Tibial nerve (tissue), 4 donors: ENCODE measurements around the gene SFXN1. TPM values are rescaled to one million over a fixed set of nuclear protein-coding genes. Genes with fewer than 3 reads are reported as not detected.

Source experiments
- DNase-seq, 2 donors: peaks; one replicate each; pipeline ENCODE4 v3.0.0-alpha.2; 2019; ENCODE audit warnings: low spot score in 2 of 2
- H3K27ac ChIP-seq, 4 donors: fragments of 200-600 bp; sonication (generic) in 3 of 4; one replicate each; pipeline ENCODE4 v1.5.1; 2017 to 2019; ENCODE audit warnings: mild to moderate bottlenecking in 1 of 4
- H3K27me3 ChIP-seq, 2 donors: fragments of 200-600 bp; sonication (generic) in 1 of 2; one replicate each; pipeline versions ENCODE4 v1.5.1 to v1.6.0; 2017 to 2019
- H3K36me3 ChIP-seq, 3 donors: fragments of 200-600 bp; sonication (generic); one replicate each; pipeline ENCODE4 v1.5.1; 2018 to 2019
- H3K4me1 ChIP-seq, 4 donors: fragments of 200-600 bp; sonication (generic) in 3 of 4; one replicate each; pipeline ENCODE4 v1.5.1; 2017 to 2019
- H3K4me3 ChIP-seq, 4 donors: fragments of 200-600 bp; sonication (generic) in 3 of 4; one replicate each; pipeline ENCODE4 v1.5.1; 2017 to 2019; ENCODE audit warnings: mild to moderate bottlenecking in 1 of 4, moderate library complexity in 1 of 4
- H3K9me3 ChIP-seq, 4 donors: fragments of 200-600 bp; sonication (generic) in 3 of 4; one replicate each; pipeline ENCODE4 v1.5.1; 2017 to 2019
- EP300 ChIP-seq, 2 donors: sonication (generic); formaldehyde crosslinking; IDR thresholded peaks; one replicate each; pipeline ENCODE4 v1.6.1; 2017; ENCODE audit warnings: antibody characterized with exemption in 2 of 2, mild to moderate bottlenecking in 1 of 2
- POLR2A ChIP-seq, 2 donors: fragments of 450-650 bp; IDR thresholded peaks; one replicate each; pipeline ENCODE4 v1.6.1; 2017; ENCODE audit warnings: antibody characterized with exemption in 2 of 2, mild to moderate bottlenecking in 2 of 2, moderate library complexity in 2 of 2
- WGBS, 2 donors: methylation state at CpG; one replicate each; pipeline ENCODE4 v1.1.5; 2018; 5-methylcytosine and 5-hydroxymethylcytosine counted together
- total RNA-seq, 4 donors: library from RNA; depleted of rRNA; stranded (reverse); fragments of >200 nt; gene quantifications; one replicate each; pipeline ENCODE4 v1.1.0, GENCODE V29; 2016
- TF ChIP-seq, protein P1 (sequence below), 5 experiments: fragments of 200-600 bp in 3 of 5; fragments of 450-650 bp in 2 of 5; sonication (generic) in 3 of 5; IDR thresholded peaks; one replicate each; pipeline ENCODE4 v1.5.1; 2016 to 2019; ENCODE audit warnings: antibody characterized with exemption in 5 of 5, mild to moderate bottlenecking in 3 of 5, moderate library complexity in 2 of 5

SFXN1 gene
- total RNA-seq, 4 donors from 2014 or later, result 14.4 to 26.9 (median 19.0) TPM

DNA sequence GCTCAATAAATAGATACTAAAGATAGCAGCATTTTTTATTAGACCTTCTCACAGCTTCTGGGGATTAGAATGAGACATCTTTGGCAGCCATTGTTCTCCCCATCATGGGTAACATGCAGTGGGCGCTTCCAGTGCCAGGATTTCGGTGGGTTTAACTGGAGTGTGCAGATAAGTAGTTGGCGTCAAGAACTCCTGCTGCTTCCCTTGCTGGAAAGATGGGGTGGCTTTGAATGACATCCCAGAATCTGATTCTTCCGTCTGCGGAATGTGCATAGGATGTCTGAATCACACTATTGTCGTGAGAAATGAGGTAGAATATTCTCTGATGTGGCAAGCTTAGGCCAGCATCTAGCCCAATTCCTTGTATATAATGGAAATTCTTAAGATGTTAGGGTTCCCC, 7.3 kb downstream of the SFXN1 start:
- no peak overlapping the region for H3K27ac ChIP-seq
- H3K4me1 ChIP-seq, result no peaks in the 10 kb centered on the region
- no peak for TF ChIP-seq POLR2A (IDR thresholded peaks at IDR 0.05)
- TF ChIP-seq EP300 (IDR thresholded peaks at IDR 0.05), result no peak
- TF ChIP-seq, protein P1, sequence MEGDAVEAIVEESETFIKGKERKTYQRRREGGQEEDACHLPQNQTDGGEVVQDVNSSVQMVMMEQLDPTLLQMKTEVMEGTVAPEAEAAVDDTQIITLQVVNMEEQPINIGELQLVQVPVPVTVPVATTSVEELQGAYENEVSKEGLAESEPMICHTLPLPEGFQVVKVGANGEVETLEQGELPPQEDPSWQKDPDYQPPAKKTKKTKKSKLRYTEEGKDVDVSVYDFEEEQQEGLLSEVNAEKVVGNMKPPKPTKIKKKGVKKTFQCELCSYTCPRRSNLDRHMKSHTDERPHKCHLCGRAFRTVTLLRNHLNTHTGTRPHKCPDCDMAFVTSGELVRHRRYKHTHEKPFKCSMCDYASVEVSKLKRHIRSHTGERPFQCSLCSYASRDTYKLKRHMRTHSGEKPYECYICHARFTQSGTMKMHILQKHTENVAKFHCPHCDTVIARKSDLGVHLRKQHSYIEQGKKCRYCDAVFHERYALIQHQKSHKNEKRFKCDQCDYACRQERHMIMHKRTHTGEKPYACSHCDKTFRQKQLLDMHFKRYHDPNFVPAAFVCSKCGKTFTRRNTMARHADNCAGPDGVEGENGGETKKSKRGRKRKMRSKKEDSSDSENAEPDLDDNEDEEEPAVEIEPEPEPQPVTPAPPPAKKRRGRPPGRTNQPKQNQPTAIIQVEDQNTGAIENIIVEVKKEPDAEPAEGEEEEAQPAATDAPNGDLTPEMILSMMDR (IDR thresholded peaks at IDR 0.05), result no peak
- DNase-seq, result no peak
- H3K4me3 ChIP-seq, result no peak overlapping the region
- whole genome bisulfite sequencing, 2 donors, result 91 to 92% methylated on average over 6 of the region's 6 CpGs
- H3K36me3 ChIP-seq, result peaks cover 0 to 60% (median 0%) of the 10 kb centered on the region in 3 donors
- H3K27me3 ChIP-seq, result no peaks in the 10 kb centered on the region
- no peaks in the 10 kb centered on the region for H3K9me3 ChIP-seq

DNA sequence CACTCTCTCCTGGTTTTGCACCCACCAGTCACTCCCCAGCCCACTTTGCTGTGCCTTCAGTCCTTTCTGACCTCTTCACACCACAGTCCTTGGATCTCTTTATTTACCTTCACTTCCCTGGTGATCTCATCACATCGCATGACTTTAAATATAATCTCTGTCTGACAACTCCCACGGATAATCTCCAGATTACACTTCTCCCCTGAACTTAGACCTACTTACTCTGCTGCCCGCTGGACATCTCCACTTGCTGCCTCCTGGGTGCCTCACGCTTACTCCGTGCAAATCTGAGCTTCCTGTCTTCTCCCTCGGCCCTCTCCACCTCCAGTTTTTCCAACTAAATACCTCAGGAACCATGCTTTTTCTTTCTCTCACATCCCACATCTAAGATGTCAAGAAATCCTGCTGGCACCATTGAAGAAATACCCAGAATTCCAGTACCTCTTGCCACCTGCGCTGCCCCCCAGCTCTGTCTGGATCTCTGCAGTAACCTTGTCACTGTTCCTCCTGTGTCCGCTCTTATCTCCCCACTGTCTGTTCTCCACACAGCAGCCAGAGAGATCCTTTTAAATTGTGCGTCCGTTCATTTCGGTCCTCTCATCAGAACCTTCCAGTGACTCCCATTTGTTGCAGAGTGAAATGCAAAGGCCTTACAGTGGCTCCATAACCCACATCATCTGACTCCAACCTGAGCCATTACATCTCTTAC, 9.3 kb downstream of the SFXN1 start:
- H3K4me1 ChIP-seq, result no peaks in the 10 kb centered on the region
- WGBS, 2 donors, result 89 to 91% methylated on average over 11 of the region's 11 CpGs
- TF ChIP-seq, protein P1 (IDR thresholded peaks at IDR 0.05), result no peak
- TF ChIP-seq EP300 (IDR thresholded peaks at IDR 0.05) (no peak), POLR2A (IDR thresholded peaks at IDR 0.05) (no peak)
- H3K27ac ChIP-seq, result no peak overlapping the region
- H3K36me3 ChIP-seq, result peaks cover 0 to 69% (median 6%) of the 10 kb centered on the region in 3 donors
- H3K4me3 ChIP-seq, result no peak overlapping the region
- H3K9me3 ChIP-seq, result no peaks in the 10 kb centered on the region
- DNase-seq, result no peak
- no peaks in the 10 kb centered on the region for H3K27me3 ChIP-seq

DNA sequence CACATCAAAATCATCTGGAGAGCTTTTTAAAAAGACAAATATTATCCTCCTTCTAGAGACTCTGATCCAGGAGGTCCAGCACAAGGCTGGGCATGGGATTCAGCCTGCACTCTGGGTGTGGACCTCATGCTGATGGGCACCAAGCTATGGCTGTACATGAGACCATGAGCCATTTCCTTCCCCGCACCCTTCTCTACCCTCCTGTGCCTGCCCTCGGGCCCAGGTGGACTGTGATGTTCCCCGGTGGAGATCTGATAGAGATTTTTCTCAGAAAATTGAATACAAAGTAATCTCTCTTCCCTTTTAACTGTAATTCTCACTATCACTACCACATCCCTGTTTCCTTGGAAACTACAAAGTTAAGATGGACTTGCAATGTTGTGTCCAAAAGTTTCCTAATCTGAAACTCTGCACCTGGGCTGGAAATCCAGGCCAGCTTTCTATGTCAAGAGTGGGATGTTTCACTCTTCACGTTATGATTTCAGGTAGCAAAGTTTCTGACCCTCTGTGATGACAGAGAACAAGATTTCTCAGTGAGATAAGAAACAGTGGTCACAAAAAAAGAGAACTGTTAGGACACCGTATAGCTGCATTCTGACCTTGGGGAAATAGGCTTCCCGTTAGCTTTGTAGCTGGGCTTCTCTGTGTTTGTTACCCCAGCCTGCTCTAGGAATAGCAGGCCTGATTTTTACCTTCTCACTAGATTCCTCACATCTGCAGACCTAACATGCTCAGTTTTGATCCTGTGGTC, 11.5 kb downstream of the SFXN1 start:
- no peak for DNase-seq
- Histone ChIP-seq H3K4me3 (no peak overlapping the region), H3K36me3 (peaks cover 0 to 74% (median 12%) of the 10 kb centered on the region in 3 donors), H3K27ac (no peak overlapping the region), H3K27me3 (no peaks in the 10 kb centered on the region), H3K4me1 (no peaks in the 10 kb centered on the region), H3K9me3 (no peaks in the 10 kb centered on the region)
- no peak for TF ChIP-seq EP300 (IDR thresholded peaks at IDR 0.05)
- no peak for TF ChIP-seq POLR2A (IDR thresholded peaks at IDR 0.05)
- TF ChIP-seq, protein P1 (IDR thresholded peaks at IDR 0.05), result no peak
- 84 to 88% methylated on average over 6 of the region's 6 CpGs for WGBS, 2 donors

DNA sequence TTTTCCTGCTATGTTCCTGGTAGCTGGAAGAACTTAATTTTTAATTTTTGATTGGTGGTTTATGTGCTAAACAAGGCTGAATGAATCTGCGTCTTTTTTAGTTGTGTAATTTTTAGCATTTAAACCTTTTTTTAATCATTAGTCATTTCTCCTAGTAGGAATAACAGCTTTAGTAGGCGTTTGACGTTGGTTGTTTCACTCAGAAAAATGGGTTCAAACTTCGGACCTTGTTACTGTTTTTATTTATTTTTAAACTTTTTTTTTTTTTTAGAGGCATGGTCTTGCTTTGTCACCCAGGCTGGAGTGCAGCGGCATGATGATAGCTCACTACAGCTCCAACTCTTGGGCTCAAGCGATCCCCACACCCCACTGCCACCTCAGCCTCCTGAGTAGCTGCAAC, 12.9 kb downstream of the SFXN1 start:
- H3K36me3 ChIP-seq, result peaks cover 0 to 73% (median 12%) of the 10 kb centered on the region in 3 donors
- no peak overlapping the region for H3K27ac ChIP-seq
- no peaks in the 10 kb centered on the region for H3K4me1 ChIP-seq
- H3K27me3 ChIP-seq, result no peaks in the 10 kb centered on the region
- no peak for TF ChIP-seq POLR2A (IDR thresholded peaks at IDR 0.05)
- H3K9me3 ChIP-seq, result no peaks in the 10 kb centered on the region
- DNase-seq, result no peak
- WGBS, 2 donors, result 82 to 96% methylated on average over 6 of the region's 6 CpGs
- H3K4me3 ChIP-seq, result no peak overlapping the region

DNA sequence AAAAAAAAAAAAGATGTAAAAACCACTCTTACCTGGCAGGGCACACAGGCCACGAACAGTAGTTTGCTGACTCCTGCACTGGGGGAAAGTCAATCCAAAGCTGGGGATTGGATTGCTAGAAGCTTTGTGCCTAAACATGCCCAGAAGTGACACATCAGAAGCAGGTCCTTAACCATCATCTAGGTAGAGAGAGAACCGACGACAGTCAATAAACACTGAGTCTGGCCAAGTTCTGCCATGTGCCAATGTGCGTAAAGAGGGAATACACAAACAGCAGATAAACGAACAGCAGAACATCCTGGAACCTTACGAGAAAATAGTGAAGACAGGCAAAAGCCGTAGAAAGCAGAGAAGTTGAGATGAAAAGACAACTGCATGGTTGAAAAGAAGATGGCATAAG, 14.9 kb downstream of the SFXN1 start:
- 89% methylated on average over 7 of the region's 7 CpGs for WGBS, 2 donors
- DNase-seq, result no peak
- Histone ChIP-seq H3K27ac (no peak overlapping the region), H3K4me3 (no peak overlapping the region), H3K27me3 (no peaks in the 10 kb centered on the region), H3K4me1 (no peaks in the 10 kb centered on the region), H3K9me3 (no peaks in the 10 kb centered on the region), H3K36me3 (peaks cover 0 to 70% (median 12%) of the 10 kb centered on the region in 3 donors)
- no peak for TF ChIP-seq EP300 (IDR thresholded peaks at IDR 0.05)
- TF ChIP-seq POLR2A (IDR thresholded peaks at IDR 0.05), result no peak
- TF ChIP-seq, protein P1 (IDR thresholded peaks at IDR 0.05), result no peak
